Esophagus squamous epithelium (tissue), 5 donors: ENCODE results near the gene PLPPR2. TPM values are rescaled to one million over a fixed set of nuclear protein-coding genes. Genes with fewer than 3 reads are reported as not detected.

Source experiments
- DNase-seq: peaks from one replicate; lab custom pipeline; 2025; lab: John Stamatoyannopoulos, UW
- H3K27ac ChIP-seq, 4 donors: fragments of 200-600 bp; sonication (generic); one replicate each; pipeline ENCODE4 v1.5.1; 2016 to 2019; ENCODE audit warnings: mild to moderate bottlenecking in 1 of 4
- H3K27me3 ChIP-seq, 4 donors: fragments of 200-600 bp; sonication (generic); 1 replicate in 3 of 4; 2 replicates in 1 of 4; pipeline versions ENCODE4 v1.5.1 to v1.6.0; 2017 to 2021; ENCODE audit warnings: antibody characterized with exemption in 1 of 4
- H3K36me3 ChIP-seq, 3 donors: fragments of 200-600 bp; sonication (generic); one replicate each; pipeline ENCODE4 v1.5.1; 2016 to 2019
- H3K4me1 ChIP-seq, 3 donors: fragments of 200-600 bp; sonication (generic); one replicate each; pipeline ENCODE4 v1.5.1; 2017 to 2019
- H3K4me3 ChIP-seq, 4 donors: fragments of 200-600 bp; sonication (generic); 1 replicate in 3 of 4; 2 replicates in 1 of 4; pipeline ENCODE4 v1.5.1; 2016 to 2019; ENCODE audit warnings: mild to moderate bottlenecking in 2 of 4, moderate library complexity in 1 of 4
- H3K9me3 ChIP-seq, 3 donors: fragments of 200-600 bp; sonication (generic); one replicate each; pipeline ENCODE4 v1.5.1; 2016 to 2019
- POLR2A ChIP-seq, 4 donors: fragments of 450-650 bp; IDR thresholded peaks; one replicate each; pipeline ENCODE4 v1.6.1; 2017; ENCODE audit warnings: antibody characterized with exemption in 4 of 4, mild to moderate bottlenecking in 4 of 4, moderate library complexity in 3 of 4
- WGBS, 2 donors: methylation state at CpG; one replicate each; pipeline ENCODE4 v1.1.5; 2018; 5-methylcytosine and 5-hydroxymethylcytosine counted together
- intact Hi-C: fragments of 100-400 bp; cut with DNase I; formaldehyde crosslinking; loops from one replicate; pipeline ENCODE4 v1.15.0; 2022
- total RNA-seq, 4 donors: library from RNA; depleted of rRNA; stranded (reverse); fragments of >200 nt; gene quantifications; one replicate each; pipeline ENCODE4 v1.1.0, GENCODE V29; 2016
- TF ChIP-seq, protein P1 (sequence below), 6 experiments: fragments of 450-650 bp in 4 of 6; fragments of 200-600 bp in 2 of 6; sonication (generic) in 2 of 6; IDR thresholded peaks; one replicate each; pipeline ENCODE4 v1.5.1; 2016 to 2019; ENCODE audit warnings: antibody characterized with exemption in 6 of 6, mild to moderate bottlenecking in 4 of 6, moderate library complexity in 4 of 6
- donor health status: DM: yes; HTN: yes; CAD: no.

The PLPPR2 gene
- total RNA-seq, 4 donors from 2014 or later = 5.1 to 14.2 (median 9.7) TPM

- DNase-seq = no peak
- TF ChIP-seq POLR2A (IDR thresholded peaks at IDR 0.05) = no peak
- TF ChIP-seq, protein P1, sequence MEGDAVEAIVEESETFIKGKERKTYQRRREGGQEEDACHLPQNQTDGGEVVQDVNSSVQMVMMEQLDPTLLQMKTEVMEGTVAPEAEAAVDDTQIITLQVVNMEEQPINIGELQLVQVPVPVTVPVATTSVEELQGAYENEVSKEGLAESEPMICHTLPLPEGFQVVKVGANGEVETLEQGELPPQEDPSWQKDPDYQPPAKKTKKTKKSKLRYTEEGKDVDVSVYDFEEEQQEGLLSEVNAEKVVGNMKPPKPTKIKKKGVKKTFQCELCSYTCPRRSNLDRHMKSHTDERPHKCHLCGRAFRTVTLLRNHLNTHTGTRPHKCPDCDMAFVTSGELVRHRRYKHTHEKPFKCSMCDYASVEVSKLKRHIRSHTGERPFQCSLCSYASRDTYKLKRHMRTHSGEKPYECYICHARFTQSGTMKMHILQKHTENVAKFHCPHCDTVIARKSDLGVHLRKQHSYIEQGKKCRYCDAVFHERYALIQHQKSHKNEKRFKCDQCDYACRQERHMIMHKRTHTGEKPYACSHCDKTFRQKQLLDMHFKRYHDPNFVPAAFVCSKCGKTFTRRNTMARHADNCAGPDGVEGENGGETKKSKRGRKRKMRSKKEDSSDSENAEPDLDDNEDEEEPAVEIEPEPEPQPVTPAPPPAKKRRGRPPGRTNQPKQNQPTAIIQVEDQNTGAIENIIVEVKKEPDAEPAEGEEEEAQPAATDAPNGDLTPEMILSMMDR (IDR thresholded peaks at IDR 0.05) = peak in 5 of 6 experiments; percentile 47 to 68 (median 58)
- peak overlapping the region; percentile 8 to 49 (median 34) for H3K4me3 ChIP-seq
- H3K4me1 ChIP-seq = peaks cover 25 to 55% (median 41%) of the 10 kb centered on the region in 3 donors
- H3K27me3 ChIP-seq = peaks cover 0 to 30% (median 2%) of the 10 kb centered on the region in 4 donors
- intact Hi-C loops = loop anchor here (5.0 kb wide), 1 partner anchor 86 kb away; the partner anchor contains the start of gene TSPAN16
- no peaks in the 10 kb centered on the region for H3K9me3 ChIP-seq
- peak overlapping the region in 2 of 4 donors; percentile 4 to 39 for H3K27ac ChIP-seq
- no peaks in the 10 kb centered on the region for H3K36me3 ChIP-seq
- 0% methylated on average over 1 to 3 of the region's 65 CpGs for WGBS, 2 donors
Measured at GRCh38 chr19:11382898-11383705, 27.9 kb downstream of the PLPPR2 start.

DNA sequence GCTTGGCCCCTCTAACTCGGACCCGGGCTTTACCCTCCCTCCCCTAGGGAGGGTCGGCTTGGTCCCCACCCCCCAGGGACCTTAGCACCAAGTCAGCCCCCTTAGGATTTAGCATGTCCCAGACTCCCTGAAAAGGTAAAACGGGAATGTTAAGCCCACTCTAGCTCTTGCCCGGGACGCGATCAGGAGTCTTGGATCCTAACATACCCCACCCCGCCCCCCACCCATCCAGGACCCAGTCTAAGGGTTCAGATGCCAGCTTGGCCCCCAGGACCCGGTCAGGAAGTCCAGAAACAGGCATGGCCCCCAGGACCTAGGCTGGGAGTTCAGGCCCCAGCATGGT, 28.4 kb downstream of the PLPPR2 start:
- WGBS, 2 donors = 0% methylated on average over 4 of the region's 9 CpGs; no CpG with 5 or more reads in 1 of the 2 donors
- peak overlapping the region in 3 of 4 donors; percentile 27 to 49 (median 40) for H3K4me3 ChIP-seq
- DNase-seq = no peak
- TF ChIP-seq, protein P1 (IDR thresholded peaks at IDR 0.05) = no peak
- no peak for TF ChIP-seq POLR2A (IDR thresholded peaks at IDR 0.05)
- H3K4me1 ChIP-seq = peaks cover 20 to 49% (median 36%) of the 10 kb centered on the region in 3 donors
- intact Hi-C loops = loop anchor here (5.0 kb wide), 1 partner anchor 86 kb away; the partner anchor contains the start of gene TSPAN16
- H3K27me3 ChIP-seq = peaks cover 0 to 30% (median 2%) of the 10 kb centered on the region in 4 donors
- H3K36me3 ChIP-seq = no peaks in the 10 kb centered on the region
- no peaks in the 10 kb centered on the region for H3K9me3 ChIP-seq
- peak overlapping the region in 1 of 4 donors; percentile 39 for H3K27ac ChIP-seq

DNA sequence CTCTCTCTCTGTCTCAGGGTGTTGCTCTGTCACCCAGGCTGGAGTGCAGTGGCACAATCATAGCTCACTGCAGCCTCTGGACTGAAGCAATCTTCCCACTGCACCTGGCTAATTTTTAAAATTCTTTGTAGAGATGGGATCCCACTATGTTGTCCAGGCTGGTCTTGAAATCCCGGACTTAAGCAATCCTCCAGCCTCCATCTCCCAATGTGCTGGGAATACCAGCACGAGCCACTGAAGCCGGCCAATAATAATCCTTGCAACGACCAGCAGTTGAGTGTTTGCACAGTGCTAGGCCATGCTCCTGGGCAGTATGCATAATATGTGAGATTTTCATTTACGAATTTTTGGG, 29.5 kb downstream of the PLPPR2 start:
- 85 to 92% methylated on average over 4 to 5 of the region's 5 CpGs for WGBS, 2 donors
- no peak for DNase-seq
- TF ChIP-seq, protein P1 (IDR thresholded peaks at IDR 0.05) = no peak
- no peak for TF ChIP-seq POLR2A (IDR thresholded peaks at IDR 0.05)
- peaks cover 0 to 30% (median 2%) of the 10 kb centered on the region in 4 donors for H3K27me3 ChIP-seq
- intact Hi-C loops = loop anchor here (5.0 kb wide), 1 partner anchor 87 kb away; the partner anchor contains the start of gene TSPAN16
- H3K9me3 ChIP-seq = no peaks in the 10 kb centered on the region
- H3K27ac ChIP-seq = no peak overlapping the region
- peaks cover 18 to 44% (median 36%) of the 10 kb centered on the region in 3 donors for H3K4me1 ChIP-seq
- H3K4me3 ChIP-seq = no peak overlapping the region
- no peaks in the 10 kb centered on the region for H3K36me3 ChIP-seq

- WGBS, 2 donors = 63% methylated on average over 19 of the region's 19 CpGs
Measured at GRCh38 chr19:11387162-11388034, 32.2 kb downstream of the PLPPR2 start.

More at GRCh38 chr19:11387162-11388034, 32.2 kb downstream of the PLPPR2 start:
- TF ChIP-seq POLR2A (IDR thresholded peaks at IDR 0.05) = no peak
- TF ChIP-seq, protein P1 (IDR thresholded peaks at IDR 0.05) = no peak
- H3K9me3 ChIP-seq = peaks cover 0 to 7% (median 0%) of the 10 kb centered on the region in 3 donors
- no peaks in the 10 kb centered on the region for H3K36me3 ChIP-seq
- H3K27ac ChIP-seq = peak overlapping the region in 1 of 4 donors; percentile 22
- no peak overlapping the region for H3K4me3 ChIP-seq
- peaks cover 9 to 21% (median 19%) of the 10 kb centered on the region in 3 donors for H3K4me1 ChIP-seq
- intact Hi-C loops = no loop called here
- H3K27me3 ChIP-seq = peaks cover 0 to 20% (median 2%) of the 10 kb centered on the region in 4 donors
- DNase-seq = no peak
